GM18507 (cell line): ENCODE measurements around the gene CNNM2.
"Not testable (repeated sequence)": the region's sequence is repeated elsewhere in the genome, so short reads cannot be mapped to it uniquely, and the experiment has no call there.

Experiments
- DNase-seq: peaks from one replicate; pipeline ENCODE4 v3.0.0; 2011; ENCODE audit warnings: low read depth; ENCODE audit not compliant: insufficient read length; ENCODE audit errors: extremely low spot score
- FAIRE-seq: peaks from 2 replicates; lab custom pipeline; 2011; peaks lifted over from hg19 to GRCh38; lab: Jason Lieb, UNC

Gene CNNM2

GRCh38 chr10:103062854-103063590 lies 144.9 kb downstream of the CNNM2 start:
- DNase-seq, result no peak
- FAIRE-seq, result no peak

- FAIRE-seq, result no peak
- DNase-seq, result no peak
Observed at GRCh38 chr10:103064956-103065355, 146.9 kb downstream of the CNNM2 start.

- no peak for DNase-seq
- no peak for FAIRE-seq
Observed at GRCh38 chr10:103066141-103067098, 148.3 kb downstream of the CNNM2 start.

DNA sequence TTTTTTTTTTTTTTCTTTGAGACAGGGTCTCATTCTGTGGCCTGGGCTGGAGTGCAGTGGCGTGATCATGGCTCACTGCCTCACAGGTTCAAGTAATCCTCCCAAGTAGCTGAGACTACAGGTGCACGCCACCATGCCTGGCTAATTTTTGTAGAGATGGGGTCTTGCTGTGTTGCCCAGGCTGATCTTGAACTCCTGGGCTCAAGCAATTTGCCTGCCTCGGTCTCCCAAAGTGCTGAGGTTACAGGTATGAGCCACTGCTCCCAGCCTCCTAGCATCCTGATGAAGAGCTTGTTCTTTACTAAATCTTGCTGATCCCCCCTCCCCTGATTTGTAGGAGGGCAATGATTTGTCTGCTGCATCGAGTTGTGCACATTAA lies 149.0 kb downstream of the CNNM2 start:
- not testable (repeated sequence) for DNase-seq, FAIRE-seq

GRCh38 chr10:103067484-103067883 lies 149.4 kb downstream of the CNNM2 start:
- FAIRE-seq (peak; percentile 77), DNase-seq (no peak)

DNA sequence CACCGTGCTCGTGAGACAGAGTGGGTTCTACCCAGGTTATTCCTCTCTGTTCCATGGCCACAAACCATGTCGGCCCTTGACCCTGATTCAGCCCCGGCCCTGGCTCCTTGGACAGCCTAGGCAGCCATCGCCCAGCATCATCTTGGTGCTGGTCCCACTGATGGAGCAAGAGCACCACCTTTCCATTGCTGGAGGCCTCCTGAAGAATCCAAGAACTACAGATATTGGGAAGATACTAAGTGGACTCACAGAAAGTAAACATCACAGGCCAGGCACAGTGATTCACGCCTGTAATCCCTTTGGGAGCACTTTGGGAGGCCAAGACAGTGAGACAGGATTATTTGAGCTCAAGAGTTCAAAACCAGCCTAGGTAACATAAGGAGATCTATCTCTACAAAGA lies 149.9 kb downstream of the CNNM2 start:
- DNase-seq (no peak), FAIRE-seq (no peak)

DNA sequence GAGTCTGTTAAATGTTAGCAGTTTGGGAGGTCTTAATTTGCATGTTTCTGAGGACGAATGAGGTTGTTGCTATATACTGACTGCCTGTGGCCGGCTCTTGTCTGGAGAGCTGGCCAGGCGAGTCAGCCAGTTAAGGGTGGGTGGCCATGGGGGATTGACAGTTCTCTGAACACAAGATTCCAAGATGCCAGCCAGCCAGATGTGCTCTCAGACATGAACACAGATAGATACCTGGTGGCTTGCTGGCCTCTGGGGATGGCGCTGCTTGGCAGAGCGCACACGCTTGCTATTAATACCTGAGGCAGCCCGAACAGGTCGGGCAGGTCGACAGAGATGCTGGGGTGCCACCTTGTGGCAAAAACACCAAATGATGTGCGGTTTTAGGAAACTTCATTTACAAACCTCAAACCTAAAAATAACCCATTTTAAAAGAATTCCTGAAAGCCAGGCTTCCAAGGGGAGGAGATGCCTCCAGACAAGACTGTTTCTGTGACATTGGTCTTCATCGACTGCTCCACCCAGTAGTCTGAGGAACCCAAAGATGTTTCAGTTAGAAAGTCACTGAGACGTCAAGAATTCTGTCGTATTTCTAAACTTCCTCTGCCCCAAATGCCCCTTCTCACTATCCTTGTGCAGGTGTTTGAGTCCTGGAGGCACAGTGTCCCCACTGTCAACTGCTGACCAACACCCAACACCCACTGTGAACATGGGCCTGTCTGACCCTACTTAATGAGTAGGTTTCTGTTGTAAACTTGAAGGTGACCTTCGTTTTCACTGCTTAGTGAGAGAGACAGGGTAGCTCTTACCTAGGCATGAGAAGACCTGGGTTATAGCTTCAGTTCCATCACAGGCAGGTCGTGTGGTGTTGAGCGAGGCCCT lies 151.6 kb downstream of the CNNM2 start:
- DNase-seq (peak; percentile 32), FAIRE-seq (peak; percentile 91)

DNA sequence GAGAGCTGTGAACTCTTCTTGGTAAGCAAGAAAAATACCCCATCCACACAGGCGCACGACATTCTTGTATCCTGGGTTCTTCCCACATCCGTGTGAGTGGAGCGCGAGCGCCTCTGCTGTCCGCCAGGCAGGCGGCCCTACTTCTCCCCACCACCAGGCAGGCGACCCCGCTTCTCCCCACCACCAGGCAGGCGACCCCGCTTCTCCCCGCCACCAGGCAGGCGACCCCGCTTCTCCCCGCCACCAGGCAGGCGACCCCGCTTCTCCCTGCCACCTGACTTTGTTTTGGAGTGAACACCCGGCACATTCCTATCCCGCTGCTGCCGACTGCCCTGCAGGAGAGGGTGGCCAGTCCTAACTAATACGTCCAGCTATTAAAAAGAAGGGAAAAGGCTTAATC lies 154.2 kb downstream of the CNNM2 start:
- DNase-seq, result no peak
- FAIRE-seq, result no peak

GRCh38 chr10:103072891-103073290 lies 154.8 kb downstream of the CNNM2 start:
- no peak for DNase-seq
- FAIRE-seq, result no peak

DNA sequence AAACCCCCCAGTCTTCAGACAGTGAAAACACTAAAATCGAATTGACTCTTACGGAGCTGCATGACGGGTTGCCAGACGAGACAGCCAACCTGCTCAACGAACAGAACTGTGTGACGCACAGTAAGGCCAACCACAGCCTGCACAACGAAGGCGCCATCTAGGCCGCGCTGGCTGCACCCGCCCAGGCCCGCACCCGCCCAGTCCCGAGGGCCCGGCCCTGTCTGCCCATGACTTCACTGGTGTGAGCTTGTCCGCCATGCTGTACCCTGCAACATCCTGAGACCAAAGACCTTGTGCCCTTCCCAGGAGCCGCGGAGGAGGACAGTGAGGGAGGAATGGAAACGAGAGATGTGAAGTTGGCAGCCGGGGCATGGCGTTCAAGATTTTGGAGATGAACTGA lies 158.9 kb downstream of the CNNM2 start:
- DNase-seq, result no peak
- FAIRE-seq, result no peak

DNA sequence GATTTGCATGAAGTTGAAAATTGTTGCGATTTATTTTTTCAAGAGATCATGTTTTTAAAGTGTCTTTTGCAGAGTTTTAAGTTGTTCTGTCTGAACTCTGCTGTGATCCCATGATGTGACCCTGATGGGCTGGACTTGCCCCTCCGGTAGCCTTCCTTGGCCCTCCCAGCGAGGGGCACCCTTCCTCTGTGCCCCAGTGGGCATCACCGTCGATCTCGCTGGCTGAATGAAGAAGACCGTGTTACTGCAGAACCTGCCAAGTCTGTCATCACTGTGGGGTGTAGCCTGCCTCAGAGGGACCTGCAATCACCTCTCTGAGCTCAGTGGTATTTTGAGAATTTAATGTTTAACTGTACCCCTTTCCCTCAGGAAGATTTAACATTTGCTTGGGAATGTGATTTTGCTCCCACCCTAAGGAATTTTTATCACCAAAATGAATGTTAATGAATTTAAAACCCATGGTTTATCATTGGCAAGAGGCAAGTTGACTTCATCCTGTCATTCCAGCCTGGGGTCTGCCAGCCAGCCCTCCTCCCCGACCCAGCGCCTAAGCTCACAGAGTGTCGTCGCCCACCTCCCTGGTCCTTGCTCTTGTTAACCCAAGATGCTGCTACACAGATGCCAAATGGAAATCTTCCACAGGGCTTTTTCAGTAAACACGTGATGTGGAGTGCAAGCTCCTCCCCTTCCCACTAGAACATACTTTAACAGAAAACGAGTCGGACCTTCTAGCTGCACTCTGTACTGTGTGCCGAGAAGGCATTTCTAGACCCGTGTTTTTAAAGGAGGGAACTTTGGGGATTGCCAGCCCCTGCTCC lies 159.6 kb downstream of the CNNM2 start:
- DNase-seq, result no peak
- no peak for FAIRE-seq

GRCh38 chr10:103078309-103078615 lies 160.2 kb downstream of the CNNM2 start:
- FAIRE-seq, result no peak
- no peak for DNase-seq

- DNase-seq (no peak), FAIRE-seq (no peak)
Observed at GRCh38 chr10:103078676-103079075, 160.6 kb downstream of the CNNM2 start.

DNA sequence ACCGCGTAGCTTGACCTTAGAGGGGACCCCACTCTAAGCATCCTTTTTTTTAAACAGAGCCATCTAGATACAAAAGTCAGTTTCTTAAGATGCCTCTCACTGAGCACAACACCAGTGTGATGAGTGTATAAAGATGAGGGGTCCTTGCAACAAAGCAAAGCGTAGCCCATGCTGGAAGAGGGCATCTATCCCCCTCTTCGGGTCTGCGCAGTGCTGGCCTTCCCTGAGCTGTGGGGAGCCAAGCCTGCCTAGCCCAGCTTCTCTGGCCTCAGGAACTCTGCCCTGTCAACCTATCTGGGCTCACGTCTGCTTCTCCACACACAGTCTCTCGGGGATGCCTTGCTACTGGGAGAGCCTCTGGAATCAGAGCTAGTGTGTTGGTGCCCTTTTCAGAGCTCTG lies 161.0 kb downstream of the CNNM2 start:
- DNase-seq (no peak), FAIRE-seq (no peak)

DNA sequence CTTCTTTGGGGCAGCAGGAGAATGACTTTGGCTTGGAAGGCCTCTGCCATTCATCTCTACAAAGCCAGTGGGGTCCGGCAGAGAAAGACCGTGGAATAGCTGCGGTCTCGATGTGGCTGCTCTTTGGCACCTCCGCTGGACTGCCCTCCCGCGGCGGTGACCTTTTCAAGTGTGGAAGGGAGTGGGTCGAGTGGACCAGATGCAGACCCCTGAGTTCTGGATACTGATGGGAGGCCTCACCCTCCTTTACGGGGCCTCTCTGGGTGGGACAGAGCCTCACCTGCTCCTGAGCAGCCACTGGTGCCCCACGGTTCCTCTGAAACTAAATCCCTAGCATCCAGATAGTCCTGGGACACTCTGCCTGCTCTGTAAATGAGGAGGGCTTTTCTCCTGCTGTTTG lies 161.9 kb downstream of the CNNM2 start:
- no peak for FAIRE-seq
- DNase-seq, result no peak

DNA sequence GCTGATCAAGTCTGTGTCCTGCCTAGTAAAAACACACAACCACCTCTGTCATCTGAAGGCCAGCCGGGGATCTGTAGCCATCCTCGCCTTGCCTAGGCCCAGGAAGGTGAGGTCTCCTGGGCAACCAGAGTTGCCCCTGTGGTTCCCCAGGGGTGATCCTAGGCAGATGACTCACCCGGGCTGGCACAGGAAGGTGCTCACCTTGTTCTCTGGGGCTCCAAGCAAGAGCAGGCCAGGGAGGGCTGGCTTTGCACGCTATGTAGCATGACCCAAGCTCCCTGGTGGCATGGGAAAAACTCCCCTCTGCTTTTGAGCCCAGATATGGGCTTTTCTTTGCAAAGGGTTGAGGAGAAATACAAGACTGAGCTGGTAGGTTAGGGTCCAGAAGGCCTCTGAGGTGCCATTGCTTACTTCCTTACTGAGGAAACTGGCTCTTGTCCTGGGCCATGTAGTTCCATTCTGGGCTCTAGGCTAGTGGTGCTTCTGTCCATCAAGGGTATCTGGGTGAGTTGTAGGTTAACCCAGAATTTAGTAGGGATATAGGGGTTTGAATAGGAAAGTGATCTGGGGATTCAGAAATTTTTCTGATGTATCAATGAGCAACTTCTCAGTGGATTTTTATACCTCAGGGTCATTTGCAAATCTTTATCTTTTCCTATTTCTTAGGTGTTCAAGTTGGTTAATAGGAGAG lies 162.9 kb downstream of the CNNM2 start:
- FAIRE-seq (no peak), DNase-seq (no peak)

GRCh38 chr10:103082683-103083082 lies 164.6 kb downstream of the CNNM2 start:
- DNase-seq (no peak), FAIRE-seq (no peak)

- FAIRE-seq, result no peak
Observed at GRCh38 chr10:103083266-103083976, 165.3 kb downstream of the CNNM2 start.

More at GRCh38 chr10:103083266-103083976, 165.3 kb downstream of the CNNM2 start:
- DNase-seq, result no peak
